OCI-LY3 (cell line): ENCODE data around the gene MMD.

Experiments
- H2AFZ ChIP-seq: fragments of 200-600, 300-600 bp; shearing (Covaris generic); 2 replicates; pipeline ENCODE4 v1.6.0; 2014; ENCODE audit warnings: antibody characterized with exemption, low read depth, low read length
- H3K27ac ChIP-seq: fragments of 200-600, 300-600 bp; sonication (generic); 2 replicates; pipeline ENCODE4 v1.5.1; 2014; ENCODE audit warnings: mild to moderate bottlenecking, low read length, moderate library complexity, mixed read lengths
- H3K27me3 ChIP-seq: fragments of 200-600, 300-600 bp; sonication (generic); 2 replicates; pipeline ENCODE4 v1.6.1; 2014; ENCODE audit warnings: low read depth, low read length, mixed read lengths
- H3K36me3 ChIP-seq: fragments of 200-600, 300-600 bp; sonication (generic); replicated peaks from 2 replicates; pipeline ENCODE3; 2014; ENCODE audit warnings: low read depth, low read length, mixed read lengths
- H3K4me1 ChIP-seq: fragments of 300-600, 200-600 bp; sonication (generic); 2 replicates; pipeline ENCODE4 v1.6.1; 2014; ENCODE audit warnings: low read length, mixed read lengths
- H3K4me2 ChIP-seq: fragments of 200-600, 300-600 bp; sonication (generic); 2 replicates; pipeline ENCODE4 v1.6.1; 2014; ENCODE audit warnings: low read length, mixed read lengths
- H3K4me3 ChIP-seq: fragments of 300-600, 200-600 bp; sonication (generic); 2 replicates; pipeline ENCODE4 v1.5.1; 2014; ENCODE audit warnings: antibody characterized with exemption, mild to moderate bottlenecking, low read length, moderate library complexity
- H3K79me2 ChIP-seq: fragments of 300-600, 200-600 bp; shearing (Covaris generic); 2 replicates; pipeline ENCODE4 v1.6.1; 2014; ENCODE audit warnings: mild to moderate bottlenecking, low read length, mixed read lengths
- H3K9ac ChIP-seq: fragments of 300-600, 200-600 bp; shearing (Covaris generic); 2 replicates; pipeline ENCODE4 v1.6.0; 2014; ENCODE audit warnings: mild to moderate bottlenecking, low read length, moderate library complexity
- H3K9me3 ChIP-seq: fragments of 200-600, 300-600 bp; shearing (Covaris generic); 2 replicates; pipeline ENCODE4 v1.6.1; 2014; ENCODE audit warnings: low read length, mixed read lengths; ENCODE audit not compliant: insufficient read depth
- H4K20me1 ChIP-seq: fragments of 200-600, 300-600 bp; sonication (generic); 2 replicates; pipeline ENCODE4 v1.6.1; 2016; ENCODE audit warnings: low read length, mixed read lengths; ENCODE audit not compliant: insufficient read depth
- CTCF ChIP-seq: fragments of 200-600, 300-600 bp; sonication (generic); IDR thresholded peaks from 2 replicates; pipeline ENCODE4 v1.5.1; 2014; ENCODE audit warnings: antibody characterized with exemption, low read length, low read depth
- EZH2phosphoT487 ChIP-seq: fragments of 200-600 bp; shearing (Covaris generic); IDR thresholded peaks from 2 replicates; pipeline ENCODE4 v1.6.1; 2018; ENCODE audit warnings: antibody characterized with exemption, mixed run types, low read depth

MMD gene

GRCh38 chr17:55414983-55415382 lies 6.7 kb downstream of the MMD start:
- Histone ChIP-seq H3K27ac (no peak overlapping the region), H3K79me2 (peaks cover 61% of the 10 kb centered on the region), H3K27me3 (no peaks in the 10 kb centered on the region), H3K36me3 (peaks cover 77% of the 10 kb centered on the region), H3K4me3 (no peak overlapping the region), H4K20me1 (peaks cover 58% of the 10 kb centered on the region), H3K9ac (no peak overlapping the region), H3K4me2 (no peak overlapping the region), H2AFZ (no peak overlapping the region), H3K4me1 (peaks cover 14% of the 10 kb centered on the region), H3K9me3 (no peaks in the 10 kb centered on the region)
- no peak for TF ChIP-seq CTCF
- TF ChIP-seq EZH2phosphoT487 = no peak

GRCh38 chr17:55413825-55414489 lies 7.7 kb downstream of the MMD start:
- no peak overlapping the region for H2AFZ ChIP-seq
- H3K27ac ChIP-seq = no peak overlapping the region
- no peak overlapping the region for H3K9ac ChIP-seq
- H3K4me1 ChIP-seq = peaks cover 4% of the 10 kb centered on the region
- no peaks in the 10 kb centered on the region for H3K9me3 ChIP-seq
- peaks cover 79% of the 10 kb centered on the region for H3K36me3 ChIP-seq
- no peak overlapping the region for H3K4me3 ChIP-seq
- peaks cover 51% of the 10 kb centered on the region for H3K79me2 ChIP-seq
- H4K20me1 ChIP-seq = peaks cover 52% of the 10 kb centered on the region
- no peak overlapping the region for H3K4me2 ChIP-seq
- TF ChIP-seq EZH2phosphoT487 (no peak), CTCF (no peak)
- no peaks in the 10 kb centered on the region for H3K27me3 ChIP-seq

GRCh38 chr17:55411463-55411855 lies 10.2 kb downstream of the MMD start:
- H4K20me1 ChIP-seq = peaks cover 31% of the 10 kb centered on the region
- H3K27me3 ChIP-seq = no peaks in the 10 kb centered on the region
- H2AFZ ChIP-seq = no peak overlapping the region
- no peak overlapping the region for H3K4me2 ChIP-seq
- peaks cover 26% of the 10 kb centered on the region for H3K79me2 ChIP-seq
- H3K4me3 ChIP-seq = no peak overlapping the region
- TF ChIP-seq CTCF = no peak
- TF ChIP-seq EZH2phosphoT487 = no peak
- H3K9me3 ChIP-seq = no peaks in the 10 kb centered on the region
- no peaks in the 10 kb centered on the region for H3K4me1 ChIP-seq
- H3K9ac ChIP-seq = no peak overlapping the region
- H3K36me3 ChIP-seq = peaks cover 77% of the 10 kb centered on the region
- H3K27ac ChIP-seq = no peak overlapping the region

- TF ChIP-seq EZH2phosphoT487 = no peak
- TF ChIP-seq CTCF = no peak
- H3K4me3 ChIP-seq = no peak overlapping the region
- peaks cover 75% of the 10 kb centered on the region for H3K36me3 ChIP-seq
Measured at GRCh38 chr17:55410722-55411462, 10.7 kb downstream of the MMD start.

More at GRCh38 chr17:55410722-55411462, 10.7 kb downstream of the MMD start:
- Histone ChIP-seq H3K4me1 (no peaks in the 10 kb centered on the region), H3K4me2 (no peak overlapping the region), H3K9ac (no peak overlapping the region), H3K9me3 (no peaks in the 10 kb centered on the region), H3K79me2 (peaks cover 20% of the 10 kb centered on the region), H3K27ac (no peak overlapping the region), H4K20me1 (peaks cover 25% of the 10 kb centered on the region), H2AFZ (no peak overlapping the region), H3K27me3 (no peaks in the 10 kb centered on the region)
